HG02885 (cell line): ENCODE data around the gene GARNL3.

Source experiments
- ATAC-seq: cut with Tn5 transposase; IDR thresholded peaks from one replicate; pipeline ENCODE4 v1.9.1; 2021; ENCODE audit warnings: mild to moderate bottlenecking; ENCODE audit not compliant: unreplicated experiment, poor library complexity

The GARNL3 gene

GRCh38 chr9:127269449-127269848 is 4.9 kb downstream of the GARNL3 start:
- no peak for ATAC-seq

GRCh38 chr9:127273326-127273725 is 8.8 kb downstream of the GARNL3 start:
- no peak for ATAC-seq

GRCh38 chr9:127277099-127277498 is 12.5 kb downstream of the GARNL3 start:
- no peak for ATAC-seq

GRCh38 chr9:127277770-127278169 is 13.2 kb downstream of the GARNL3 start:
- ATAC-seq, result no peak

GRCh38 chr9:127278372-127278771 is 13.8 kb downstream of the GARNL3 start:
- no peak for ATAC-seq

GRCh38 chr9:127279717-127280285 is 15.2 kb downstream of the GARNL3 start:
- no peak for ATAC-seq

GRCh38 chr9:127280880-127281660 is 16.5 kb downstream of the GARNL3 start:
- ATAC-seq, result no peak

GRCh38 chr9:127281891-127282290 is 17.3 kb downstream of the GARNL3 start:
- ATAC-seq, result no peak

- no peak for ATAC-seq
Observed at GRCh38 chr9:127282611-127283010, 18.0 kb downstream of the GARNL3 start.

GRCh38 chr9:127283135-127283534 is 18.6 kb downstream of the GARNL3 start:
- no peak for ATAC-seq

GRCh38 chr9:127283917-127284497 is 19.4 kb downstream of the GARNL3 start:
- no peak for ATAC-seq

GRCh38 chr9:127285965-127286364 is 21.4 kb downstream of the GARNL3 start:
- ATAC-seq, result no peak

- no peak for ATAC-seq
Observed at GRCh38 chr9:127290561-127291065, 26.0 kb downstream of the GARNL3 start.

GRCh38 chr9:127291246-127291778 is 26.7 kb downstream of the GARNL3 start:
- ATAC-seq, result no peak

GRCh38 chr9:127292415-127292814 is 27.8 kb downstream of the GARNL3 start:
- no peak for ATAC-seq

- ATAC-seq, result no peak
Observed at GRCh38 chr9:127293328-127293727, 28.8 kb downstream of the GARNL3 start.

- no peak for ATAC-seq
Observed at GRCh38 chr9:127293767-127294166, 29.2 kb downstream of the GARNL3 start.

GRCh38 chr9:127295005-127295404 is 30.4 kb downstream of the GARNL3 start:
- ATAC-seq, result no peak

GRCh38 chr9:127300886-127301447 is 36.4 kb downstream of the GARNL3 start:
- ATAC-seq, result no peak

GRCh38 chr9:127303830-127304229 is 39.3 kb downstream of the GARNL3 start:
- no peak for ATAC-seq
